ENCODE results near the gene GH1.

GH1 gene

GRCh38 chr17:63954402-63955063 is 35.9 kb upstream of the GH1 start:
- no peak overlapping the region for H3K4me3 ChIP-seq (ENCODE audit: low read length)
- peaks cover 27% of the 10 kb centered on the region for H3K27me3 ChIP-seq (replicated peaks; ENCODE audit: control insufficient read depth, insufficient read depth, low read length)
- peaks cover 3% of the 10 kb centered on the region for H3K4me1 ChIP-seq (ENCODE audit: control insufficient read depth, insufficient read depth, low read length)
- H3K9ac ChIP-seq (ENCODE audit: low read length) = no peak overlapping the region
- no peak for DNase-seq (ENCODE audit: low read depth)
- no peaks in the 10 kb centered on the region for H3K9me3 ChIP-seq (ENCODE audit: control insufficient read depth, low read length)
- H3K36me3 ChIP-seq (ENCODE audit: control insufficient read depth, insufficient read depth, low read length, severe bottlenecking) = no peaks in the 10 kb centered on the region

DNA sequence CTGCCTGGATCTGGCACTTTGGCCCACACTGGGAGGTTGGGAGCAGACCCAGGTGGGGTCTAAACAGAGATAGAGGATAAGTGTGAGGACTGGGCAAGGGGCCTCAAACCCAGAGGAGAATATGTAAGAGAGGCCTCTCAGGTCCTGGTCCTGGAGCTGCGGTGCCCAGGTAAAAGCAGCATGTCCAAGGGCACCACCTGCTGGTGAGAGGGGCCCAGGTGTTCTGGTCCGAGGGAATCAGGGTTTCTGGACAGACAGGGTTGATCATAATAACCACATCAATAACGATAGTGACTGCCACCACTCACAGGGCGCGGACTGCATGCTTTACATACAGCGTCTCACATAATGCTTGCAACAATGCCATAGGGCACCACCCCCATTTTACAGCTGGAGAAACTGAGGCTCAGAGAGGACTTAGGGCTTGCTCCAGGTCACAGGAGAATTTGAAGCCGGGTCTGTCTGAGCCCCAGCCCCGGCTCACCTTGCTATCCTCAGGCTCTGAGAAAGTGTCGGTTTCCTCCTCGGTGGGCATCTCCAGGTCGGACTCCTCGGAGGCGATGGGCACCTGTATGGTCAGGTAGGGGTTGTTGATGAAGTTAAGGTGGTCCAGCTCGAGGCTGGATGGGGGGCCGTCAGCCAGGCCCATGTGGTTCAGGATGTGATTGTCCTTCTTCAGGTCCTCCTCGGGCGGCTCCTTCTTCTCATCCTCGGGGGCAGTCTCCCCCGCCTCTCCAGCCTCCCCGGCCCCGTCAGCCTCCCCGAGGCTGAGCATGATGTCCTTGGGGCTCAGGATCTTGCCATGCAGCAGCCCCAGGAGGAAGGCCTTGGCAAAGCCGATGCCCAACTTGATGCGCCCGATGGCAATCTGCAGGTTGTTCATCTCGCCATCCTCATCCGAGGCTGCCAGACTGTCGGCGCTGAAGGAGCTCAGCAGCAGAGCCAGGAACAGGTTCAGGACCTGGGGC is 32.6 kb upstream of the GH1 start:
- Histone ChIP-seq H3K4me1 (ENCODE audit: control insufficient read depth, insufficient read depth, low read length) (peaks cover 3% of the 10 kb centered on the region), H3K9me3 (ENCODE audit: control insufficient read depth, low read length) (no peaks in the 10 kb centered on the region)
- DNase-seq (ENCODE audit: low read depth) = no peak

GRCh38 chr17:63949576-63950250 is 31.1 kb upstream of the GH1 start:
- Histone ChIP-seq H3K27me3 (replicated peaks; ENCODE audit: control insufficient read depth, insufficient read depth, low read length) (peaks cover 28% of the 10 kb centered on the region), H3K4me1 (ENCODE audit: control insufficient read depth, insufficient read depth, low read length) (peaks cover 3% of the 10 kb centered on the region), H3K4me3 (ENCODE audit: low read length) (no peak overlapping the region), H3K9ac (ENCODE audit: low read length) (no peak overlapping the region), H3K9me3 (ENCODE audit: control insufficient read depth, low read length) (no peaks in the 10 kb centered on the region), H3K36me3 (ENCODE audit: control insufficient read depth, insufficient read depth, low read length, severe bottlenecking) (no peaks in the 10 kb centered on the region)
- DNase-seq (ENCODE audit: low read depth) = no peak

More for the DNA sequence above, 32.6 kb upstream of the GH1 start:
- no peaks in the 10 kb centered on the region for H3K36me3 ChIP-seq (ENCODE audit: control insufficient read depth, insufficient read depth, low read length, severe bottlenecking)
- no peak overlapping the region for H3K9ac ChIP-seq (ENCODE audit: low read length)
- no peak overlapping the region for H3K4me3 ChIP-seq (ENCODE audit: low read length)
- peaks cover 27% of the 10 kb centered on the region for H3K27me3 ChIP-seq (replicated peaks; ENCODE audit: control insufficient read depth, insufficient read depth, low read length)

DNA sequence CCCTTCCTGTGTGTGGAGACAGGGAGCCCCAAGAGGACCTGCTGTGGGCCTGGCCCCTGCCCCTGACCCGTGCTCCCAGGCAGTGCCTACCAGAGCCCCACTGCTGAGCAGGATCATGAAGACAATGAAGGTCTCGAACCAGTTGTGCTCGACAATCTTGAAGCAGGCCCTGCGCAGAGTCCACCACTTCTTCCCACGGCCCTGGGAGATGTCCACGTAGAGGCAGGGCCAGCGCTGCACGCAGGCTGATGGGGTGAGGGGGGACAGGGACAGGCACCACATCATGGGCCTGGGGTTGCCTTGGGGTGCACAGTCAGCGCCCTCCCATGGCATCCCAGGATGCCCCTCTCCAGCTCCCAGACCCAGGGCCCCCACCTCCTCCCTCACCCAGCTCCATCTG is 29.9 kb upstream of the GH1 start:
- no peaks in the 10 kb centered on the region for H3K9me3 ChIP-seq (ENCODE audit: control insufficient read depth, low read length)
- H3K4me1 ChIP-seq (ENCODE audit: control insufficient read depth, insufficient read depth, low read length) = peaks cover 3% of the 10 kb centered on the region
- H3K27me3 ChIP-seq (replicated peaks; ENCODE audit: control insufficient read depth, insufficient read depth, low read length) = peaks cover 27% of the 10 kb centered on the region
- H3K36me3 ChIP-seq (ENCODE audit: control insufficient read depth, insufficient read depth, low read length, severe bottlenecking) = no peaks in the 10 kb centered on the region
- no peak for DNase-seq (ENCODE audit: low read depth)
- no peak overlapping the region for H3K9ac ChIP-seq (ENCODE audit: low read length)
- no peak overlapping the region for H3K4me3 ChIP-seq (ENCODE audit: low read length)

GRCh38 chr17:63947711-63948330 is 29.2 kb upstream of the GH1 start:
- H3K9ac ChIP-seq (ENCODE audit: low read length) = no peak overlapping the region
- H3K4me3 ChIP-seq (ENCODE audit: low read length) = no peak overlapping the region
- H3K4me1 ChIP-seq (ENCODE audit: control insufficient read depth, insufficient read depth, low read length) = peaks cover 3% of the 10 kb centered on the region
- no peak for DNase-seq (ENCODE audit: low read depth)
- no peaks in the 10 kb centered on the region for H3K9me3 ChIP-seq (ENCODE audit: control insufficient read depth, low read length)
- peaks cover 30% of the 10 kb centered on the region for H3K27me3 ChIP-seq (replicated peaks; ENCODE audit: control insufficient read depth, insufficient read depth, low read length)
- no peaks in the 10 kb centered on the region for H3K36me3 ChIP-seq (ENCODE audit: control insufficient read depth, insufficient read depth, low read length, severe bottlenecking)

GRCh38 chr17:63946440-63947363 is 28.1 kb upstream of the GH1 start:
- Histone ChIP-seq H3K36me3 (ENCODE audit: control insufficient read depth, insufficient read depth, low read length, severe bottlenecking) (peaks cover 9% of the 10 kb centered on the region), H3K4me3 (ENCODE audit: low read length) (no peak overlapping the region), H3K9ac (ENCODE audit: low read length) (no peak overlapping the region), H3K27me3 (replicated peaks; ENCODE audit: control insufficient read depth, insufficient read depth, low read length) (peaks cover 29% of the 10 kb centered on the region), H3K4me1 (ENCODE audit: control insufficient read depth, insufficient read depth, low read length) (peaks cover 3% of the 10 kb centered on the region), H3K9me3 (ENCODE audit: control insufficient read depth, low read length) (no peaks in the 10 kb centered on the region)
- DNase-seq (ENCODE audit: low read depth) = peak; percentile 69

DNA sequence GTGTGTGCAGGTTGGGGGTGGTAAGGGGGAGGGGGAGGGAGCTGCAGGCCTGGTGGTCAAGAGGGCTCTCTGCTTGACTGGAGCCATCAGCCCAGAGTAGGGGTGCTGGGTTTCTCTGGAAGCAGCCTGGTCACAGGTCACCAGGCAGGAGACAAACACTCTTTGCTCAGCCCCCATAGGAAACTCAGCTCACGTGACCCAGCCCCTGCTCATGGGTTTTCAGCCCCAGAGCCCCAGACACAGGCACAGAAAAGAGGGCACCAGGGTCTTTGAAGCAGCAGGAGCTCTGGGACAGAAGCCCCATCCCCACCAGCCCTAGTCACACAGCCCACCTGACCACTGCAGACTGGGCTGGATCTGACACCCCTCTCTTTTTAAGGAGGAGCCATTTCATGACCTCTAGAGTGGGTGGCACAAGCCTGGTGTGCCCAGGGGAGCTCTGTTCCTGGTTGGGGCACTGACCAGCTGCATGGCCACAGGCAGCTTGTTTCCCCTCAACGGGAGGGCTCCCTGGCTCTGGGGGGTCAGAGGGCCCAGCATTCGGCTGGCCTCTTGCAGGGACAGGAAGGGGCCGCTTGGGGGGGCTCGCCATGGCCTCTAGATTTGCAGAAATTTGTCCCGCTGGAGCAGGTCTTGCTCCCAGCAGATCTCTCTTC is 27.3 kb upstream of the GH1 start:
- no peak for DNase-seq (ENCODE audit: low read depth)
- Histone ChIP-seq H3K27me3 (replicated peaks; ENCODE audit: control insufficient read depth, insufficient read depth, low read length) (peaks cover 21% of the 10 kb centered on the region), H3K4me3 (ENCODE audit: low read length) (no peak overlapping the region), H3K36me3 (ENCODE audit: control insufficient read depth, insufficient read depth, low read length, severe bottlenecking) (peaks cover 9% of the 10 kb centered on the region), H3K4me1 (ENCODE audit: control insufficient read depth, insufficient read depth, low read length) (peaks cover 3% of the 10 kb centered on the region), H3K9ac (ENCODE audit: low read length) (no peak overlapping the region), H3K9me3 (ENCODE audit: control insufficient read depth, low read length) (no peaks in the 10 kb centered on the region)

- H3K9ac ChIP-seq (ENCODE audit: low read length) = no peak overlapping the region
- no peak overlapping the region for H3K4me3 ChIP-seq (ENCODE audit: low read length)
- H3K9me3 ChIP-seq (ENCODE audit: control insufficient read depth, low read length) = no peaks in the 10 kb centered on the region
- H3K36me3 ChIP-seq (ENCODE audit: control insufficient read depth, insufficient read depth, low read length, severe bottlenecking) = peaks cover 9% of the 10 kb centered on the region
- H3K4me1 ChIP-seq (ENCODE audit: control insufficient read depth, insufficient read depth, low read length) = no peaks in the 10 kb centered on the region
- DNase-seq (ENCODE audit: low read depth) = no peak
- peaks cover 15% of the 10 kb centered on the region for H3K27me3 ChIP-seq (replicated peaks; ENCODE audit: control insufficient read depth, insufficient read depth, low read length)
Measured at GRCh38 chr17:63944736-63945499, 26.3 kb upstream of the GH1 start.

DNA sequence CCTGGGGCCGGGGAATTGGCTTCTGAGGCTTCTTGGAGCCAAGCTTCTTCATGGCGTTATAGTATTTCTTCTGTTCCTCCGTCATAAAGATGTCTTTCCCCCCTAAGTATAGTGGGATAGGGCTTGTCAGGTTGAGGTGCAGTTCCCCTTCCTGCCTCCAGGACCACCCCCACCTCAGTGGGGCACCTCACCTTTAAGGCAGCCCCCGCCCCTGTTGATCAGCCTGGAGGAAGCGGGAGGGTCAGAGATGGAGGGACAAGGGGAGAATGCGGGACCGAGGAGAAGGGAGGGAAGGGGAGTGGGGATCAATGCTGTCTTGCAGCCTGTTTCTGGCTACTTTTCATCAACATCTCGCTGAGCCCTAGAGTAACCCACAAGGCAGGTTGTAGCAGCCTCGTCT is 25.1 kb upstream of the GH1 start:
- DNase-seq (ENCODE audit: low read depth) = no peak
- Histone ChIP-seq H3K9ac (ENCODE audit: low read length) (no peak overlapping the region), H3K4me3 (ENCODE audit: low read length) (no peak overlapping the region), H3K27me3 (replicated peaks; ENCODE audit: control insufficient read depth, insufficient read depth, low read length) (peaks cover 20% of the 10 kb centered on the region), H3K4me1 (ENCODE audit: control insufficient read depth, insufficient read depth, low read length) (no peaks in the 10 kb centered on the region), H3K36me3 (ENCODE audit: control insufficient read depth, insufficient read depth, low read length, severe bottlenecking) (peaks cover 9% of the 10 kb centered on the region), H3K9me3 (ENCODE audit: control insufficient read depth, low read length) (no peaks in the 10 kb centered on the region)
